GM12878 (cell line): ENCODE data around the gene SPPL3. TPM values are rescaled to one million over a fixed set of nuclear protein-coding genes. Genes with fewer than 3 reads are reported as not detected.

Experiments used
- ATAC-seq: fragments of 200-7000 bp; cut with Tn5 transposase; 3 replicates; pipeline ENCODE4 v1.9.1; 2020; ENCODE audit warnings: mild to moderate bottlenecking, moderate library complexity
- BruUV-seq: library from RNA; stranded (reverse); fragments of 400-500 nt; replicated peaks from 2 replicates; lab custom pipeline; 2021; lab: Mats Ljungman, UMichigan
- CTCF ChIA-PET: fragments of 300-600 bp; sonication (Branson Sonifier 250); formaldehyde crosslinking; extraction: SDS; loops from one replicate; lab custom pipeline; 2021; ENCODE audit warnings: inconsistent platforms; lab: Yijun Ruan, JAX
- POLR2A ChIA-PET: fragments of 350-600 bp; formaldehyde crosslinking; extraction: SDS; loops from one replicate; lab custom pipeline; 2021; ENCODE audit warnings: inconsistent platforms; lab: Charles Lee
- RAD21 ChIA-PET: fragments of 300-600 bp; sonication (Branson Sonifier 250); formaldehyde crosslinking; loops from one replicate; lab custom pipeline; 2023; ENCODE audit warnings: antibody characterized with exemption; ENCODE audit not compliant: unreplicated experiment; lab: Charles Lee
- SMC1A ChIA-PET: fragments of 300-600 bp; sonication (Branson Sonifier 250); formaldehyde crosslinking; loops from one replicate; lab custom pipeline; 2023; ENCODE audit not compliant: unreplicated experiment, uncharacterized antibody; lab: Charles Lee
- DNase-seq: peaks from one replicate; pipeline ENCODE4 v3.0.0-alpha.2; 2011; ENCODE audit warnings: low read depth, low spot score
- FAIRE-seq: peaks from 3 replicates; lab custom pipeline; 2011; peaks lifted over from hg19 to GRCh38; lab: Jason Lieb, UNC
- H2AFZ ChIP-seq: 2 replicates; pipeline ENCODE4 v1.6.0; 2011; ENCODE audit warnings: low read depth, low read length, control low read depth; ENCODE audit not compliant: control insufficient read depth
- H3K27ac ChIP-seq: 2 replicates; pipeline ENCODE4 v1.5.1; 2011; ENCODE audit warnings: control low read depth; ENCODE audit not compliant: control insufficient read depth, insufficient read depth
- H3K27me3 ChIP-seq, 2 experiments: replicated peaks in 1 of 2; 2 replicates each; pipeline versions ENCODE4 v1.6.0 to v1.6.1; 2011; ENCODE audit warnings: low read length in 1 of 2; ENCODE audit not compliant: control insufficient read depth in 2 of 2, insufficient read depth in 2 of 2
- H3K36me3 ChIP-seq, 2 experiments: 2 replicates each; pipeline ENCODE4 v1.5.1; 2011; ENCODE audit warnings: low read length in 1 of 2; ENCODE audit not compliant: control insufficient read depth in 2 of 2, insufficient read depth in 2 of 2
- H3K4me1 ChIP-seq: 2 replicates; pipeline ENCODE4 v1.6.1; 2011; ENCODE audit warnings: mild to moderate bottlenecking, low read length, moderate library complexity, mixed read lengths; ENCODE audit not compliant: control insufficient read depth, insufficient read depth
- H3K4me2 ChIP-seq: 2 replicates; pipeline ENCODE4 v1.6.0; 2011; ENCODE audit warnings: control low read depth; ENCODE audit not compliant: control insufficient read depth, insufficient read depth
- H3K4me3 ChIP-seq: fragments of 200-600 bp; sonication (generic); 2 replicates; pipeline ENCODE4 v1.5.1; 2016
- H3K79me2 ChIP-seq: 2 replicates; pipeline ENCODE4 v1.6.0; 2011; ENCODE audit warnings: low read length; ENCODE audit not compliant: control insufficient read depth, insufficient read depth
- H3K9ac ChIP-seq: 2 replicates; pipeline ENCODE4 v1.8.0; 2011; ENCODE audit warnings: low read length, control low read depth, mixed read lengths; ENCODE audit not compliant: control insufficient read depth, insufficient read depth
- H3K9me3 ChIP-seq: replicated peaks from 3 replicates; pipeline ENCODE4 v1.5.1; 2011; ENCODE audit warnings: mild to moderate bottlenecking, low read length; ENCODE audit not compliant: control insufficient read depth, insufficient read depth
- H4K20me1 ChIP-seq: 2 replicates; pipeline ENCODE4 v1.6.0; 2011; ENCODE audit not compliant: control insufficient read depth, insufficient read depth
- MEF2B ChIP-seq: fragments of 450-650 bp; IDR thresholded peaks from 2 replicates; pipeline ENCODE4 v1.6.1; 2018; ENCODE audit warnings: mild to moderate bottlenecking, moderate library complexity; ENCODE audit not compliant: partially characterized antibody, poor library complexity, severe bottlenecking
- STAT1 ChIP-seq: fragments of 450-650 bp; conservative IDR thresholded peaks from 2 replicates; pipeline ENCODE4 v1.6.1; 2014; ENCODE audit warnings: antibody characterized with exemption, mild to moderate bottlenecking
- WGBS: methylation state at CpG from one replicate; pipeline ENCODE4 v1.1.6; 2016; ENCODE audit warnings: low lambda C conversion rate; ENCODE audit not compliant: insufficient replicate concordance, insufficient coverage; ENCODE audit errors: missing lambda C conversion rate; 5-methylcytosine and 5-hydroxymethylcytosine counted together
- in situ Hi-C: fragments of 300-500 bp; cut with MboI; formaldehyde crosslinking; loops from 9 replicates; pipeline ENCODE4 v1.14.3; 2018; ENCODE audit warnings: mixed read lengths
- intact Hi-C: fragments of 100-400 bp; cut with micrococcal nuclease; formaldehyde crosslinking; loops from one replicate; pipeline ENCODE4 v1.14.2; 2022; ENCODE audit not compliant: unreplicated experiment
- polyA plus RNA-seq, 11 experiments: library from polyadenylated mRNA; depleted of rRNA in 4 of 11; unstranded in 6 of 11; stranded (reverse) in 5 of 11; fragments of >200 nt; fragmentation: Nextera tagmentation in 4 of 11; fragmentation: Illumina TruSeq in 1 of 11; extraction: Ambion mirVana in 4 of 11; extraction: Trizol in 1 of 11; gene quantifications; 1 replicate in 1 of 11; 2 replicates in 10 of 11; pipeline versions ENCODE4 v1.2.1 to v1.2.3, GENCODE V29; 2011 to 2016; ENCODE audit warnings: inconsistent platforms in 2 of 11, missing spikeins in 2 of 11, low read depth in 1 of 11
- total RNA-seq, 4 experiments: library from RNA; depleted of rRNA in 3 of 4; stranded (reverse); fragments of >200 nt in 3 of 4; fragmentation: Illumina TruSeq in 1 of 4; extraction: Trizol in 1 of 4; gene quantifications; 2 replicates each; pipeline versions ENCODE4 v1.2.1 to v1.2.3, GENCODE V29; 2013 to 2021
- TF ChIP-seq, protein P1 (sequence below): fragments of 450-650 bp; formaldehyde crosslinking; IDR thresholded peaks from 2 replicates; pipeline ENCODE4 v1.4.0; 2022; ENCODE audit warnings: mild to moderate bottlenecking, moderate library complexity
- TF ChIP-seq, protein P2 (sequence below): fragments of 450-650 bp; formaldehyde crosslinking; IDR thresholded peaks from 2 replicates; pipeline ENCODE4 v1.4.0; 2020; ENCODE audit warnings: mild to moderate bottlenecking, moderate library complexity

Gene SPPL3
- total and polyA plus RNA-seq, 10 of the 15 experiments (the other 5 are each of a cell fraction or from before 2014, with no cell fraction given), result 4.3 to 45.5 (median 11.7) TPM

DNA sequence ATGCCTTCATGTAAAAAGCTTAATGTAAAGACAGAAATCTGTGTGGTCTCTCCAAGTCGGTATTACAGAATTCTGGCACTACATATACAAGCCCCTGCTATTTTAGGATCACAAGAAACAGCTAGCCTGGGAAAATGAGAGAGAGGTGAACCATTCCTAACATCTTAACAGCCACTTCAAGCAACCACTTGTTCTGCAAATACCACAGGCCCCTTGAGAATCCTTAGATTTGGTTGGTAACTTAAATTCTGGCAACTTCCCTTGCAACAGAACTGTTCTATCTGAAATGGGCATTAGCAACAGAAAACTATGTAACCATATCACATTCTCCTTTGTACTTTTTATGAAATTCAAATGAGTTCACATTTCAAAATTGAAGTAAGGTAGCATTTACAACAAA is 68.5 kb downstream of the SPPL3 start:
- ChIA-PET SMC1A (interaction anchor here (0.6 to 13.4 kb wide), 9 partner anchors 10 to 67 kb away, joined by 3 to 164 read pairs (median 8); no protein-coding TSS in a partner anchor), CTCF (interaction anchor here (0.8 to 3.9 kb wide), 10 partner anchors 10 to 189 kb away, joined by 3 to 35 read pairs (median 6); no protein-coding TSS in a partner anchor), RAD21 (interaction anchor here (0.6 to 8.7 kb wide), 5 partner anchors 13 to 933 kb away, joined by 3 to 81 read pairs (median 12); no protein-coding TSS in a partner anchor), POLR2A (interaction anchor here (0.9 to 6.3 kb wide), 4 partner anchors 13 to 38 kb away, joined by 3 to 71 read pairs (median 9); no protein-coding TSS in a partner anchor)
- in situ Hi-C loops, result no loop called here
- 0 out of 2 replicates have a peak overlapping the region, but pooled peaks have one; percentile 66 for H3K4me3 ChIP-seq
- TF ChIP-seq STAT1, result no peak
- peak; percentile 39 for TF ChIP-seq MEF2B
- TF ChIP-seq, protein P1, sequence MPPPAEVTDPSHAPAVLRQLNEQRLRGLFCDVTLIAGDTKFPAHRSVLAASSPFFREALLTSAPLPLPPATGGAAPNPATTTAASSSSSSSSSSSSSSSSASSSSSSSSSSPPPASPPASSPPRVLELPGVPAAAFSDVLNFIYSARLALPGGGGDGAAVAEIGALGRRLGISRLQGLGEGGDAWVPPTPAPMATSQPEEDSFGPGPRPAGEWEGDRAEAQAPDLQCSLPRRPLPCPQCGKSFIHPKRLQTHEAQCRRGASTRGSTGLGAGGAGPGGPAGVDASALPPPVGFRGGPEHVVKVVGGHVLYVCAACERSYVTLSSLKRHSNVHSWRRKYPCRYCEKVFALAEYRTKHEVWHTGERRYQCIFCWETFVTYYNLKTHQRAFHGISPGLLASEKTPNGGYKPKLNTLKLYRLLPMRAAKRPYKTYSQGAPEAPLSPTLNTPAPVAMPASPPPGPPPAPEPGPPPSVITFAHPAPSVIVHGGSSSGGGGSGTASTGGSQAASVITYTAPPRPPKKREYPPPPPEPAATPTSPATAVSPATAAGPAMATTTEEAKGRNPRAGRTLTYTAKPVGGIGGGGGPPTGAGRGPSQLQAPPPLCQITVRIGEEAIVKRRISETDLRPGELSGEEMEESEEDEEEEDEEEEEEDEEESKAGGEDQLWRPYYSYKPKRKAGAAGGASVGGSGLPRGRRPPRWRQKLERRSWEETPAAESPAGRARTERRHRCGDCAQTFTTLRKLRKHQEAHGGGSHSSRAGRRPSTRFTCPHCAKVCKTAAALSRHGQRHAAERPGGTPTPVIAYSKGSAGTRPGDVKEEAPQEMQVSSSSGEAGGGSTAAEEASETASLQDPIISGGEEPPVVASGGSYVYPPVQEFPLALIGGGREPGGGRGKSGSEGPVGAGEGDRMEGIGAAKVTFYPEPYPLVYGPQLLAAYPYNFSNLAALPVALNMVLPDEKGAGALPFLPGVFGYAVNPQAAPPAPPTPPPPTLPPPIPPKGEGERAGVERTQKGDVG (CRISPR knock-in tag), result no peak
- TF ChIP-seq, protein P2, sequence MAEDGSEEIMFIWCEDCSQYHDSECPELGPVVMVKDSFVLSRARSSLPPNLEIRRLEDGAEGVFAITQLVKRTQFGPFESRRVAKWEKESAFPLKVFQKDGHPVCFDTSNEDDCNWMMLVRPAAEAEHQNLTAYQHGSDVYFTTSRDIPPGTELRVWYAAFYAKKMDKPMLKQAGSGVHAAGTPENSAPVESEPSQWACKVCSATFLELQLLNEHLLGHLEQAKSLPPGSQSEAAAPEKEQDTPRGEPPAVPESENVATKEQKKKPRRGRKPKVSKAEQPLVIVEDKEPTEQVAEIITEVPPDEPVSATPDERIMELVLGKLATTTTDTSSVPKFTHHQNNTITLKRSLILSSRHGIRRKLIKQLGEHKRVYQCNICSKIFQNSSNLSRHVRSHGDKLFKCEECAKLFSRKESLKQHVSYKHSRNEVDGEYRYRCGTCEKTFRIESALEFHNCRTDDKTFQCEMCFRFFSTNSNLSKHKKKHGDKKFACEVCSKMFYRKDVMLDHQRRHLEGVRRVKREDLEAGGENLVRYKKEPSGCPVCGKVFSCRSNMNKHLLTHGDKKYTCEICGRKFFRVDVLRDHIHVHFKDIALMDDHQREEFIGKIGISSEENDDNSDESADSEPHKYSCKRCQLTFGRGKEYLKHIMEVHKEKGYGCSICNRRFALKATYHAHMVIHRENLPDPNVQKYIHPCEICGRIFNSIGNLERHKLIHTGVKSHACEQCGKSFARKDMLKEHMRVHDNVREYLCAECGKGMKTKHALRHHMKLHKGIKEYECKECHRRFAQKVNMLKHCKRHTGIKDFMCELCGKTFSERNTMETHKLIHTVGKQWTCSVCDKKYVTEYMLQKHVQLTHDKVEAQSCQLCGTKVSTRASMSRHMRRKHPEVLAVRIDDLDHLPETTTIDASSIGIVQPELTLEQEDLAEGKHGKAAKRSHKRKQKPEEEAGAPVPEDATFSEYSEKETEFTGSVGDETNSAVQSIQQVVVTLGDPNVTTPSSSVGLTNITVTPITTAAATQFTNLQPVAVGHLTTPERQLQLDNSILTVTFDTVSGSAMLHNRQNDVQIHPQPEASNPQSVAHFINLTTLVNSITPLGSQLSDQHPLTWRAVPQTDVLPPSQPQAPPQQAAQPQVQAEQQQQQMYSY (CRISPR knock-in tag), result no peak
- peaks cover 52% of the 10 kb centered on the region for H3K4me1 ChIP-seq
- no peaks in the 10 kb centered on the region; the same call in 2 of the 3 replicates for H3K9me3 ChIP-seq
- peaks cover 63% of the 10 kb centered on the region for H3K79me2 ChIP-seq
- no peak for ATAC-seq
- FAIRE-seq, result no peak
- BruUV-seq, result no TSS peak
- H3K27ac ChIP-seq, result peak overlapping the region; percentile 96
- H3K9ac ChIP-seq, result no peak overlapping the region
- no peaks in the 10 kb centered on the region; a peak in 1 of 4 replicates for H3K36me3 ChIP-seq
- intact Hi-C loops, result no loop called here
- H3K4me2 ChIP-seq, result peak overlapping the region; percentile 100
- no peak for DNase-seq
- 47% methylated on average over 1 of the region's 1 CpG for WGBS
- H3K27me3 ChIP-seq, result no peaks in the 10 kb centered on the region
- no peaks in the 10 kb centered on the region for H4K20me1 ChIP-seq
- no peak overlapping the region for H2AFZ ChIP-seq
